SU-DHL-6 (cell line): ENCODE results near the gene GCNA.

ENCODE experiments used
- H2AFZ ChIP-seq: fragments of 200-600 bp; sonication (generic); 2 replicates; pipeline ENCODE4 v1.6.1; 2014; ENCODE audit warnings: low read depth, mild to moderate bottlenecking, moderate library complexity, mixed read lengths, antibody characterized with exemption, low read length; ENCODE audit not compliant: severe bottlenecking
- H3F3A ChIP-seq: fragments of 200-600 bp; shearing (Covaris generic); 2 replicates; pipeline ENCODE4 v1.6.0; 2016; ENCODE audit warnings: antibody characterized with exemption, mild to moderate bottlenecking; ENCODE audit not compliant: insufficient read depth
- H3K27ac ChIP-seq: fragments of 200-600 bp; sonication (generic); 2 replicates; pipeline ENCODE4 v1.5.1; 2016; ENCODE audit warnings: low read depth, mild to moderate bottlenecking, low read length, moderate library complexity, mixed read lengths
- H3K27me3 ChIP-seq: fragments of 200-600 bp; sonication (generic), shearing (Covaris generic); 2 replicates; pipeline ENCODE4 v1.6.0; 2014; ENCODE audit warnings: mild to moderate bottlenecking, low read length
- H3K36me3 ChIP-seq: fragments of 200-600 bp; sonication (generic); 2 replicates; pipeline ENCODE4 v1.6.1; 2014; ENCODE audit warnings: mild to moderate bottlenecking, low read length, mixed read lengths
- H3K4me2 ChIP-seq: fragments of 300-600, 200-600 bp; shearing (Covaris generic), sonication (generic); 2 replicates; pipeline ENCODE4 v1.6.0; 2014; ENCODE audit warnings: low read length, low read depth, mild to moderate bottlenecking; ENCODE audit not compliant: poor library complexity, severe bottlenecking
- H3K4me3 ChIP-seq: fragments of 200-600 bp; sonication (generic); 2 replicates; pipeline ENCODE4 v1.5.1; 2014; ENCODE audit warnings: antibody characterized with exemption, low read length, mild to moderate bottlenecking, mixed read lengths; ENCODE audit not compliant: insufficient read depth, poor library complexity, severe bottlenecking
- H3K79me2 ChIP-seq: fragments of 200-600 bp; sonication (generic); 2 replicates; pipeline ENCODE4 v1.6.1; 2014; ENCODE audit warnings: mild to moderate bottlenecking, low read length, moderate library complexity; ENCODE audit not compliant: insufficient read depth
- H3K9ac ChIP-seq: fragments of 200-600 bp; sonication (generic); 2 replicates; pipeline ENCODE4 v1.7.0; 2014; ENCODE audit warnings: mild to moderate bottlenecking, low read length
- H3K9me2 ChIP-seq: fragments of 200-600 bp; sonication (generic); replicated peaks from 2 replicates; pipeline ENCODE4 v1.6.1; 2014; ENCODE audit warnings: low read length; ENCODE audit not compliant: insufficient read depth
- H3K9me3 ChIP-seq: fragments of 200-600 bp; sonication (generic); 2 replicates; pipeline ENCODE4 v1.6.1; 2014; ENCODE audit warnings: low read length, mixed read lengths; ENCODE audit not compliant: insufficient read depth
- H4K20me1 ChIP-seq: fragments of 200-600 bp; sonication (generic); 2 replicates; pipeline ENCODE4 v1.6.1; 2014; ENCODE audit warnings: low read depth, mild to moderate bottlenecking, antibody characterized with exemption, low read length, moderate library complexity, mixed read lengths
- EZH2phosphoT487 ChIP-seq: fragments of 200-600 bp; sonication (generic), shearing (Covaris generic); conservative IDR thresholded peaks from 2 replicates; pipeline ENCODE4 v1.6.1; 2018; ENCODE audit warnings: mild to moderate bottlenecking, antibody characterized with exemption, low read length, moderate library complexity, mixed read lengths
- TF ChIP-seq, protein P1 (sequence below): fragments of 200-600 bp; sonication (generic); IDR thresholded peaks from one replicate; pipeline ENCODE4 v1.5.1; 2017; ENCODE audit warnings: antibody characterized with exemption, mild to moderate bottlenecking, low read length, moderate library complexity; ENCODE audit not compliant: insufficient read depth, poor library complexity, severe bottlenecking

GCNA gene

DNA sequence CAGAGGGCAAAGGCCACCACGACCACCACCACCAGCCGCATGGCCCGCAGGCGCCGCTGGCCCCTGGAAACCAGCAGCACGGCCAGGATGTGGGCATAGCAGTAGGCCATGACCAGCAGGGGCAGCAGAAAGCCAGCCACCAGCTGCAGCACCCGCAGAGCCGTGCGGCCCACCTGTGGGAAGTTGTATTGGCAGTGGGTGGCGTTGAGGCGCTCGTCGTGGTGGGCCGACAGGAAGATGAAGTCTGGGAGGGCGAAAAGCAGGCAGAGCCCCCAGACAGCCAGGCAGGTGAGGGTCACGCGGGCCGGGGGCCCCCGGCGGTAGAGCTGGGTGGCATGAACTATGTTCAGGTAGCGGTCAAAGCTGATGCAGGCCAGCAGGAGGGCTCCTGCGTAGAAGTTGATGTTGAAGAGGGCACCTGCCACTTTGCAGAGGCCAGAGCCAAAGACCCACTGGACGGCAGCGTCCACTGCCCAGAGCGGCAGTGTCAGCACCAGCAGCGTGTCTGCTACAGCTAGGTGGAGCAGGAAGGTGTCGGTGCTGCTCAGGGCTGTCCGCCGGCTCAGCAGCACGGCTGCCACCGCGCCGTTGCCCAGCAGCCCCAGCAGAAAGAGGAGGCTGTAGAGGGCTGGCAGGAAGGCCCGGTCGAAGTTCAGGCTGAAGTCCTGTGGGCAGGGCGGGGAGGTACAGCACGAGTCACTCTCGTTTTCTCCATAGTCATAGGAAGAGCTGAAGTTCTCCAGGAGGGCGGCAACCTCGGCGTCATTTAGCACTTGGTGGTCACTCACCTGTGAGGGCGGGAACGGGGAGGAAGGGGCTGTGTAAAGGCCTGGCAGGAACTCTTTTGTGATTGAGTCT lies 38.7 kb downstream of the GCNA start:
- no peak overlapping the region for H3K9ac ChIP-seq
- no peak overlapping the region for H3K4me2 ChIP-seq

GRCh38 chrX:71617742-71618141 lies 39.5 kb downstream of the GCNA start:
- H3K4me3 ChIP-seq, result no peak overlapping the region
- no peak overlapping the region for H3K27ac ChIP-seq
- no peaks in the 10 kb centered on the region for H3K27me3 ChIP-seq
- no peak overlapping the region for H3K9ac ChIP-seq
- no peaks in the 10 kb centered on the region for H3K9me3 ChIP-seq
- H3K4me2 ChIP-seq, result no peak overlapping the region
- H4K20me1 ChIP-seq, result no peaks in the 10 kb centered on the region
- H3F3A ChIP-seq, result no peaks in the 10 kb centered on the region
- H3K79me2 ChIP-seq, result no peaks in the 10 kb centered on the region
- no peak overlapping the region for H2AFZ ChIP-seq
- no peaks in the 10 kb centered on the region for H3K9me2 ChIP-seq
- TF ChIP-seq EZH2phosphoT487, result no peak
- H3K36me3 ChIP-seq, result no peaks in the 10 kb centered on the region

More for the DNA sequence above, 38.7 kb downstream of the GCNA start:
- H3K36me3 ChIP-seq, result no peaks in the 10 kb centered on the region
- no peaks in the 10 kb centered on the region for H4K20me1 ChIP-seq
- no peak overlapping the region for H3K27ac ChIP-seq
- H3K79me2 ChIP-seq, result no peaks in the 10 kb centered on the region
- H3K27me3 ChIP-seq, result no peaks in the 10 kb centered on the region
- H3F3A ChIP-seq, result no peaks in the 10 kb centered on the region
- H3K9me3 ChIP-seq, result no peaks in the 10 kb centered on the region
- no peaks in the 10 kb centered on the region for H3K9me2 ChIP-seq
- TF ChIP-seq, protein P1, sequence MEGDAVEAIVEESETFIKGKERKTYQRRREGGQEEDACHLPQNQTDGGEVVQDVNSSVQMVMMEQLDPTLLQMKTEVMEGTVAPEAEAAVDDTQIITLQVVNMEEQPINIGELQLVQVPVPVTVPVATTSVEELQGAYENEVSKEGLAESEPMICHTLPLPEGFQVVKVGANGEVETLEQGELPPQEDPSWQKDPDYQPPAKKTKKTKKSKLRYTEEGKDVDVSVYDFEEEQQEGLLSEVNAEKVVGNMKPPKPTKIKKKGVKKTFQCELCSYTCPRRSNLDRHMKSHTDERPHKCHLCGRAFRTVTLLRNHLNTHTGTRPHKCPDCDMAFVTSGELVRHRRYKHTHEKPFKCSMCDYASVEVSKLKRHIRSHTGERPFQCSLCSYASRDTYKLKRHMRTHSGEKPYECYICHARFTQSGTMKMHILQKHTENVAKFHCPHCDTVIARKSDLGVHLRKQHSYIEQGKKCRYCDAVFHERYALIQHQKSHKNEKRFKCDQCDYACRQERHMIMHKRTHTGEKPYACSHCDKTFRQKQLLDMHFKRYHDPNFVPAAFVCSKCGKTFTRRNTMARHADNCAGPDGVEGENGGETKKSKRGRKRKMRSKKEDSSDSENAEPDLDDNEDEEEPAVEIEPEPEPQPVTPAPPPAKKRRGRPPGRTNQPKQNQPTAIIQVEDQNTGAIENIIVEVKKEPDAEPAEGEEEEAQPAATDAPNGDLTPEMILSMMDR, result no peak
- no peak for TF ChIP-seq EZH2phosphoT487
- no peak overlapping the region for H2AFZ ChIP-seq
- no peak overlapping the region for H3K4me3 ChIP-seq

GRCh38 chrX:71618303-71618721 lies 40.1 kb downstream of the GCNA start, which contains the start of gene CXCR3:
TSS of gene CXCR3 (minus strand) at chrX:71618511. CDS start at chrX:71618449, 62 bp downstream.
- Histone ChIP-seq H3K4me3 (no peak within 1 kb of the TSS), H3K9ac (no peak within 1 kb of the TSS)

More at GRCh38 chrX:71618303-71618721, 40.1 kb downstream of the GCNA start, which contains the start of gene CXCR3:
- H2AFZ ChIP-seq, result no peak within 1 kb of the TSS
- no peak for TF ChIP-seq EZH2phosphoT487
- TF ChIP-seq, protein P1, result no peak
- no peaks in the 10 kb centered on the region for H3K79me2 ChIP-seq
- H3K4me2 ChIP-seq, result no peak within 1 kb of the TSS
- H3K27me3 ChIP-seq, result no peaks in the 10 kb centered on the region
- no peak within 1 kb of the TSS for H3K27ac ChIP-seq
- no peaks in the 10 kb centered on the region for H3K9me2 ChIP-seq
- H3K9me3 ChIP-seq, result no peaks in the 10 kb centered on the region
- H4K20me1 ChIP-seq, result no peaks in the 10 kb centered on the region
- H3K36me3 ChIP-seq, result no peaks in the 10 kb centered on the region
- H3F3A ChIP-seq, result no peaks in the 10 kb centered on the region
